Measurements from ENCODE around the gene TRA2A.
A peak's percentile ranks its signal among the peaks of the same experiment; 100 is the strongest.

- no peak for TF ChIP-seq EP300 (IDR thresholded peaks at IDR 0.05)
- TF ChIP-seq, protein P1, sequence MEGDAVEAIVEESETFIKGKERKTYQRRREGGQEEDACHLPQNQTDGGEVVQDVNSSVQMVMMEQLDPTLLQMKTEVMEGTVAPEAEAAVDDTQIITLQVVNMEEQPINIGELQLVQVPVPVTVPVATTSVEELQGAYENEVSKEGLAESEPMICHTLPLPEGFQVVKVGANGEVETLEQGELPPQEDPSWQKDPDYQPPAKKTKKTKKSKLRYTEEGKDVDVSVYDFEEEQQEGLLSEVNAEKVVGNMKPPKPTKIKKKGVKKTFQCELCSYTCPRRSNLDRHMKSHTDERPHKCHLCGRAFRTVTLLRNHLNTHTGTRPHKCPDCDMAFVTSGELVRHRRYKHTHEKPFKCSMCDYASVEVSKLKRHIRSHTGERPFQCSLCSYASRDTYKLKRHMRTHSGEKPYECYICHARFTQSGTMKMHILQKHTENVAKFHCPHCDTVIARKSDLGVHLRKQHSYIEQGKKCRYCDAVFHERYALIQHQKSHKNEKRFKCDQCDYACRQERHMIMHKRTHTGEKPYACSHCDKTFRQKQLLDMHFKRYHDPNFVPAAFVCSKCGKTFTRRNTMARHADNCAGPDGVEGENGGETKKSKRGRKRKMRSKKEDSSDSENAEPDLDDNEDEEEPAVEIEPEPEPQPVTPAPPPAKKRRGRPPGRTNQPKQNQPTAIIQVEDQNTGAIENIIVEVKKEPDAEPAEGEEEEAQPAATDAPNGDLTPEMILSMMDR (IDR thresholded peaks at IDR 0.05) = peak; percentile 84 to 94
- TF ChIP-seq POLR2A (IDR thresholded peaks at IDR 0.05) = no peak
These were observed 15.3 kb upstream of the TRA2A start for GRCh38 chr7:23546897-23547572.

Data from suprapubic skin (tissue), 3 donors.